ENCODE measurements around the gene BANK1.

The BANK1 gene

DNA sequence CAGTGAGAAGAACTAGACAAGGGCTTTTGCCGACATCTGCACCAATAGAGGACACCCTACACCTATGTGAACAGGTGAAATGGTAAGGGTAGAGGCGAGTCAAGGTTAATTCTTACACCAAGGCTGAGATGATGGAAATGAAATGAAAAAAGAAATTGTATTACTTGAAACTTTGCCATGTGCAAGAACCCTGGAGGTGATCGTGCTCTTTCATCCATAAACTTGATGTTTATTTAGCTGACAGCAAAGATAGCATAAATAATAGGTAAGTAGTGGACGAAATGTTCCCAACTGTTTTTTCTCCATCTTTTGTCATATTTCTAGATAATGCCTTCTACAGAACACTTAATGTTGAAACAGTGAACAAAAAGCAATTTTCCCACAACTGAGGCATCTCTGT lies 162.5 kb downstream of the BANK1 start:
- Histone ChIP-seq H3K9ac (no peak overlapping the region), H3K27ac (no peak overlapping the region), H2AFZ (ENCODE audit: low read depth) (no peak overlapping the region), H3K4me2 (no peak overlapping the region), H3K79me2 (ENCODE audit: insufficient read depth, low read depth) (no peaks in the 10 kb centered on the region), H3K4me1 (ENCODE audit: low read depth, poor library complexity, severe bottlenecking) (no peaks in the 10 kb centered on the region), H3K4me3 (IDR thresholded peaks at IDR 0.05; ENCODE audit: insufficient read depth, low read depth, low read length) (no peak overlapping the region), H4K20me1 (ENCODE audit: insufficient read depth) (no peaks in the 10 kb centered on the region), H3K27me3 (ENCODE audit: insufficient read depth, low read depth) (no peaks in the 10 kb centered on the region), H3K36me3 (ENCODE audit: insufficient read depth) (no peaks in the 10 kb centered on the region)
- TF ChIP-seq, protein P1, sequence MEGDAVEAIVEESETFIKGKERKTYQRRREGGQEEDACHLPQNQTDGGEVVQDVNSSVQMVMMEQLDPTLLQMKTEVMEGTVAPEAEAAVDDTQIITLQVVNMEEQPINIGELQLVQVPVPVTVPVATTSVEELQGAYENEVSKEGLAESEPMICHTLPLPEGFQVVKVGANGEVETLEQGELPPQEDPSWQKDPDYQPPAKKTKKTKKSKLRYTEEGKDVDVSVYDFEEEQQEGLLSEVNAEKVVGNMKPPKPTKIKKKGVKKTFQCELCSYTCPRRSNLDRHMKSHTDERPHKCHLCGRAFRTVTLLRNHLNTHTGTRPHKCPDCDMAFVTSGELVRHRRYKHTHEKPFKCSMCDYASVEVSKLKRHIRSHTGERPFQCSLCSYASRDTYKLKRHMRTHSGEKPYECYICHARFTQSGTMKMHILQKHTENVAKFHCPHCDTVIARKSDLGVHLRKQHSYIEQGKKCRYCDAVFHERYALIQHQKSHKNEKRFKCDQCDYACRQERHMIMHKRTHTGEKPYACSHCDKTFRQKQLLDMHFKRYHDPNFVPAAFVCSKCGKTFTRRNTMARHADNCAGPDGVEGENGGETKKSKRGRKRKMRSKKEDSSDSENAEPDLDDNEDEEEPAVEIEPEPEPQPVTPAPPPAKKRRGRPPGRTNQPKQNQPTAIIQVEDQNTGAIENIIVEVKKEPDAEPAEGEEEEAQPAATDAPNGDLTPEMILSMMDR (conservative IDR thresholded peaks at IDR 0.05; ENCODE audit: low read depth, low read length) = no peak

DNA sequence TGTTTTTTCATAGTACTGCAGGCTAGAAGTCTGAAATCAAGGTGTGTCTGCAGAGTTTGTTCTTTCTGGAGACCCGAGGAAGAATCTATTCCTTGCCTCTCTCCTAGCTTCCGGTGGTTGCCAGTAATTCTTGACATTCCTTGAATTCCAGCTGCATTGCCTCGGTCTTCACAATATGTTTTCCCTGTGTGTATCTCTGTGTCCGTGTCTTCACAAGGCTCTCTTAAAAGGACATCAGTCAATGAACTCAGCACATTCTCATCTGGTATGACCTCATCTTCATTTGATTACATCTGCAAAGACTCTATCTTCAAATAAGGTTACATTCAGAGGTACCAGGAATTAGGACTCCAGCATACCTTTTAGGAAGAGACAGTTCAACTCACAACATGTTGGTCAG lies 163.4 kb downstream of the BANK1 start:
- Histone ChIP-seq H3K9ac (no peak overlapping the region), H4K20me1 (ENCODE audit: insufficient read depth) (no peaks in the 10 kb centered on the region), H3K4me1 (ENCODE audit: low read depth, poor library complexity, severe bottlenecking) (no peaks in the 10 kb centered on the region), H3K4me3 (IDR thresholded peaks at IDR 0.05; ENCODE audit: insufficient read depth, low read depth, low read length) (no peak overlapping the region), H3K4me2 (no peak overlapping the region), H3K27me3 (ENCODE audit: insufficient read depth, low read depth) (no peaks in the 10 kb centered on the region), H3K79me2 (ENCODE audit: insufficient read depth, low read depth) (no peaks in the 10 kb centered on the region), H3K27ac (no peak overlapping the region), H3K36me3 (ENCODE audit: insufficient read depth) (no peaks in the 10 kb centered on the region), H2AFZ (ENCODE audit: low read depth) (no peak overlapping the region)
- TF ChIP-seq, protein P1 (conservative IDR thresholded peaks at IDR 0.05; ENCODE audit: low read depth, low read length) = no peak

DNA sequence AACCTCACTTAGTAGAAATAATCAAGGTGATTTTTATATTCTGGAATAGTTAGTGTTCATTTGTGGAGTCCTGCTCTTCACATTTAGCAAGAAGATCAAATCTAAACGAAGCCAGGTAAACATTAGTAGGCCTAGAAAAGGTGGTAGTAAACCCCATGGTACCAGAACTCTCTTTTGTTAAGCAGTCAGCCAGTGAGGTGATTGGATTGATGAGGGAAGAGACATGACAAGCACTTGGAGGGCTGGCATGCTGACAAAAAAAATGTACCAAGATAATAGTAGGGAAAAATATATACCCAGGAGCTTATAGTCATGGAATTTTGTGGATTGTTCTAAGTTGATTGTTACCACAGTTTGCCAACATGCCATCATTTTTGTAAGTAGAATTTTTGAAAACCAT lies 163.8 kb downstream of the BANK1 start:
- no peak overlapping the region for H3K9ac ChIP-seq
- no peak overlapping the region for H3K27ac ChIP-seq
- H3K4me1 ChIP-seq (ENCODE audit: low read depth, poor library complexity, severe bottlenecking) = no peaks in the 10 kb centered on the region
- no peak overlapping the region for H2AFZ ChIP-seq (ENCODE audit: low read depth)
- H3K4me3 ChIP-seq (IDR thresholded peaks at IDR 0.05; ENCODE audit: insufficient read depth, low read depth, low read length) = no peak overlapping the region
- no peaks in the 10 kb centered on the region for H3K36me3 ChIP-seq (ENCODE audit: insufficient read depth)
- TF ChIP-seq, protein P1 (conservative IDR thresholded peaks at IDR 0.05; ENCODE audit: low read depth, low read length) = no peak
- H4K20me1 ChIP-seq (ENCODE audit: insufficient read depth) = no peaks in the 10 kb centered on the region
- no peak overlapping the region for H3K4me2 ChIP-seq
- no peaks in the 10 kb centered on the region for H3K79me2 ChIP-seq (ENCODE audit: insufficient read depth, low read depth)
- no peaks in the 10 kb centered on the region for H3K27me3 ChIP-seq (ENCODE audit: insufficient read depth, low read depth)

DNA sequence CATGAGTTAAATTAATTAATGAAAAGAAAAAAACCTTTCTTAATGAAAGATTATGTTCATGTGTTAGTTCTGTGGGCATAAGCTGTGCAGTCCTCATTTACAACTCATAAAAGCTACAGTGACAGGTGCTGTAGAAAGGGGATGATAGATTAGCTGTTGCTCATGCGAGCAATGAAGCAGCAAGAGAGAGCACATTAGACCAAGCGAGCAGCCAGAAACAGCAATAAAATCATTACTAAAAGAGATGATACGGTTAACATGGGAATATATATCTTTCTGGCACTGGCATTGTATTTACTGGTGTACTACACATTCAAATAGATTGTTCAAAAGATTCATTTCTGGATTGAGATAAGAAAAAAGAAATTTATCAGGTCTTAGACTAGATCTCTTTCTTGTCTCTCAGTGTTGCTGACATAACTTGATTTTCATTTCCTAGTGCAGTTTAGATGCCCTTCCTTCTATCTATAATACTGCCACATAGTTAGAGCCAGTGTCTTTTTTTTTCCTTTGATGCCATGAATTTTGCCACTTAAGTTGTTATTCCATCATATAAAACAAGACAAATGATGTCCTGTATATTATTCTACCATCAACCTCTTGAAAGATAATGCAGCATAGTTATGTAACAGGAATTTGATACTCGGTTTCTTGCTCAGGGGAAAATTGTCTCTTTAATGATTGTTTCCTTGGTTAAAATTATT lies 164.6 kb downstream of the BANK1 start:
- no peaks in the 10 kb centered on the region for H3K36me3 ChIP-seq (ENCODE audit: insufficient read depth)
- no peaks in the 10 kb centered on the region for H4K20me1 ChIP-seq (ENCODE audit: insufficient read depth)
- no peaks in the 10 kb centered on the region for H3K79me2 ChIP-seq (ENCODE audit: insufficient read depth, low read depth)
- no peak overlapping the region for H3K4me2 ChIP-seq
- no peak overlapping the region for H2AFZ ChIP-seq (ENCODE audit: low read depth)
- no peaks in the 10 kb centered on the region for H3K27me3 ChIP-seq (ENCODE audit: insufficient read depth, low read depth)
- no peak overlapping the region for H3K9ac ChIP-seq
- TF ChIP-seq, protein P1 (conservative IDR thresholded peaks at IDR 0.05; ENCODE audit: low read depth, low read length) = no peak
- H3K4me3 ChIP-seq (IDR thresholded peaks at IDR 0.05; ENCODE audit: insufficient read depth, low read depth, low read length) = no peak overlapping the region
- no peak overlapping the region for H3K27ac ChIP-seq
- H3K4me1 ChIP-seq (ENCODE audit: low read depth, poor library complexity, severe bottlenecking) = no peaks in the 10 kb centered on the region
